Epithelial cell of prostate (primary cell): ENCODE measurements around the gene ALDH2.

Experiments
- DNase-seq: peaks from one replicate; pipeline ENCODE4 v3.0.0-alpha.2; 2011; ENCODE audit warnings: low read depth, low spot score
- H3K27ac ChIP-seq: fragments of 450-650 bp; 2 replicates; pipeline ENCODE4 v1.5.1; 2017; ENCODE audit warnings: mild to moderate bottlenecking

The ALDH2 gene

GRCh38 chr12:111846016-111846415 lies 79.3 kb downstream of the ALDH2 start:
- peak overlapping the region; percentile 61 for H3K27ac ChIP-seq
- DNase-seq, result no peak

- no peak overlapping the region for H3K27ac ChIP-seq
- DNase-seq, result no peak
These were observed 83.8 kb downstream of the ALDH2 start for GRCh38 chr12:111850526-111850925.

- DNase-seq, result no peak
- H3K27ac ChIP-seq, result no peak overlapping the region
These were observed 91.5 kb downstream of the ALDH2 start for GRCh38 chr12:111858186-111858585.

- no peak overlapping the region for H3K27ac ChIP-seq
These were observed 92.0 kb downstream of the ALDH2 start for GRCh38 chr12:111858778-111859177.

GRCh38 chr12:111864913-111865312 lies 98.2 kb downstream of the ALDH2 start:
- H3K27ac ChIP-seq, result no peak overlapping the region
- no peak for DNase-seq

More at GRCh38 chr12:111858778-111859177, 92.0 kb downstream of the ALDH2 start:
- no peak for DNase-seq
